ENCODE results near the gene OTUD1.

DNA sequence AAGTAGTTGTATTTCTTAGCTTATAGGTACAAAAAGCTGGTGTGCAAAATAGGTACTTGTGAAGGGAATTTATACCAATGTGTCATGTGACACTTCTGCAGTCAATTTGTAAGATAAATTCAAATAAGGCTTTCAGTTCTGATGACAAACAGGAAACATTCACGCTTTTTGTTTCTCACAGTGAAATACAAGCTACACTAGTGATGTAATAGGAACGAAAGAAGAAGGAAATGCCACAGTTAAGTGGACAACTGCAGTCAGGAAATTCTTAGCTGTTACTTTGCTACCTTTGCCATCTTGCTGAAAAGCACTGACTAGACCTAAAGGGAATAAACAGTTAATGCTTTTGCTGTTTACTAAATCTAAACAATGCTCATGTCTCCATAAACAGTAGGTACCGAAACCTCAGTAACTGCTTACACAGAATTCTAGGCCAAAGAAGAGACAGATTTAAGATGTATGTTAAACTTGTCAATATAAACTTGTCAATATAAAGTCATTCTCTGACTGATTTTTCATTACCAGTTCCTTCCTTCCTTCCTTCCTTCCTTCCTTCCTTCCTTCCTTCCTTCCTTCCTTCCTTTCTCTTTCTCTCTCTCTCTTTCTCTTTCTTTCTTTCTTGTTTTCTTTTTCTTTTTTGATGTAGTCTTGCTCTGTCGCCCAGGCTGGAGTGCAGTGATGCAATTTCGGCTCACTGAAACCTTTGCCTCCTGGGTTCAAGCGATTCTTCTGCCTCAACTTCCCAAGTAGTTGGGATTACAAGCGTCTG, 10.1 kb downstream of the OTUD1 start:
- TF ChIP-seq, protein P1, sequence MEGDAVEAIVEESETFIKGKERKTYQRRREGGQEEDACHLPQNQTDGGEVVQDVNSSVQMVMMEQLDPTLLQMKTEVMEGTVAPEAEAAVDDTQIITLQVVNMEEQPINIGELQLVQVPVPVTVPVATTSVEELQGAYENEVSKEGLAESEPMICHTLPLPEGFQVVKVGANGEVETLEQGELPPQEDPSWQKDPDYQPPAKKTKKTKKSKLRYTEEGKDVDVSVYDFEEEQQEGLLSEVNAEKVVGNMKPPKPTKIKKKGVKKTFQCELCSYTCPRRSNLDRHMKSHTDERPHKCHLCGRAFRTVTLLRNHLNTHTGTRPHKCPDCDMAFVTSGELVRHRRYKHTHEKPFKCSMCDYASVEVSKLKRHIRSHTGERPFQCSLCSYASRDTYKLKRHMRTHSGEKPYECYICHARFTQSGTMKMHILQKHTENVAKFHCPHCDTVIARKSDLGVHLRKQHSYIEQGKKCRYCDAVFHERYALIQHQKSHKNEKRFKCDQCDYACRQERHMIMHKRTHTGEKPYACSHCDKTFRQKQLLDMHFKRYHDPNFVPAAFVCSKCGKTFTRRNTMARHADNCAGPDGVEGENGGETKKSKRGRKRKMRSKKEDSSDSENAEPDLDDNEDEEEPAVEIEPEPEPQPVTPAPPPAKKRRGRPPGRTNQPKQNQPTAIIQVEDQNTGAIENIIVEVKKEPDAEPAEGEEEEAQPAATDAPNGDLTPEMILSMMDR (IDR thresholded peaks at IDR 0.05; ENCODE audit: poor library complexity, severe bottlenecking) = no peak
- TF ChIP-seq EP300 (conservative IDR thresholded peaks at IDR 0.05; ENCODE audit: poor library complexity, severe bottlenecking) = no peak
- no peak for TF ChIP-seq EZH2 (IDR thresholded peaks at IDR 0.05; ENCODE audit: borderline replicate concordance, insufficient read depth, low read length, poor library complexity, severe bottlenecking)
- TF ChIP-seq REST (IDR thresholded peaks at IDR 0.05; ENCODE audit: borderline replicate concordance) = no peak
- no peak for TF ChIP-seq POLR2AphosphoS5 (IDR thresholded peaks at IDR 0.05)
- no peak for TF ChIP-seq SMC3 (conservative IDR thresholded peaks at IDR 0.05; ENCODE audit: poor library complexity)
- TF ChIP-seq RAD21 (conservative IDR thresholded peaks at IDR 0.05) = no peak

All from neural cell (in vitro differentiated cells).